Activated naive CD4-positive, alpha-beta T cell (primary cell): Measurements from ENCODE around the gene C2CD2.
"Not testable (repeated sequence)": the region's sequence is repeated elsewhere in the genome, so short reads cannot be mapped to it uniquely, and the experiment has no call there.

Source experiments
- DNase-seq, 4 experiments: peaks; one replicate each; lab custom pipeline; 2025; lab: John Stamatoyannopoulos, UW

C2CD2 gene

DNA sequence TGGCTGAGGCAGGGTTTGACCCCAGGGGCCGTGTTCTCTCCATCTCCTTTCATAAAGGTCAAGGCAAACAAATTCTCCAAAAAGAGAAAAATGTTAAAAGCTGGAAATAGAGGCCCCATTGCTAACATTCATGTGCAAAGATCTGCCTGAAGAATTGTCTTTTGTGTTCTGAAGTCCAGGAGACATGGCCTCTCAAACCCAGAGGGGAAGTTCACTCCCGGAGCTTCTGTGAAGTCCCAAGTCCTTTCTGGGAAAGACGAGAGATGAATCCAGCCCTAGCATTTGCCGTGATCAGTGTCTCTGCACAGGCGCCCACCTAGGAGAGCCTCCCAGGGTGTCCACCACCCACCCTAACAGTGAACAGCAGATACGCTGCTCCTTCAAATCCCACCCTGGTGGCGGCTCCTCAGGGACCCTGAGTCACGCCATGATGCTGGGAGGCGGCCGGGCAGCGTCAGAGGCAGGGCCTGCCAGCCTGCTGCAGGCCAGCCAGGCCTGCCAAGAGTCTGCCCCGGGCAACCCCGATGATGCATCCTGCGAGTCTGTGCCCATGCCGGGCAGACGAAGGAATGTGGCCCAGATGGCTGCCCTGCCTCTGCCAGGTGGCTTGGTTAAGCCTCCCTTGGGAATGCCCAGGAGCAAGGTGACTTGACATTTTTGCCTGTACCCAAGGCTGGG, 5.2 kb upstream of the C2CD2 start:
- DNase-seq, result no peak

DNA sequence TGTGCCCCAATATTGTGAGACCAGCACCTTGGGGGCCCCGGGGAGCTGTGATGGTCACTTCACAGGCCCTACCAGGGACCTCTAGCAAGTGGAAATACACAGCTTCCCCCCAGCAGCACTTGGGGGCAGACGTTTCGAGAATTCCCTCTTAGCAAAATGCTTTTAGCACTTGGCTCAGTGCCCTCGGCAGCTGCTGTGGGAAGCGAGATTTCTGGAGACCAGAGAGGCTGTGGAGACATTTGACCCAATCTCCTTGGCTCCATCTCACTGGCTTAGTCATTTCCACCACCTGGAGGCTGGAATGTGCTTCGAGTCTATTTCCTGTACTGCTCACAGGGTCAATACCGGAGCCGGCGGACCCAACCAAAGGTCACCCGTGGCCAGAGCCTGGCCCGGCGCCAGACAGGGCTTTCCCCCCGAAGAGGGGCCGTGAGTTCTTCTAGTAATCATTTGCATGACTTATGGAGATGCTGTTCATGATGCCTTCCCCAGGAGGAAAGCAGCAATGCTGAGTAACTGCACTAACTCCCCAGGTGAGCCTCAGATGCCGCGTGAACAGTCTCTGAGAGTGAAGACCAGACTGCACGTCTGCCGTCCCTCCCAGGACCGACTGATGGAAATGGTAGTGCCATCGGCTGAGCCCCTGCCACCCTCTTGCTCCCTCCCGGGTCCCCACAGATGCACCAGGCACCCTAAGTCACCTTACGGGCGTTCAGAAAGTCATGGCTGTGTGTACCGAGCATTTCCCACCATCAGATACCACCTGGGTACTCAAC, 4.4 kb upstream of the C2CD2 start:
- no peak for DNase-seq

DNA sequence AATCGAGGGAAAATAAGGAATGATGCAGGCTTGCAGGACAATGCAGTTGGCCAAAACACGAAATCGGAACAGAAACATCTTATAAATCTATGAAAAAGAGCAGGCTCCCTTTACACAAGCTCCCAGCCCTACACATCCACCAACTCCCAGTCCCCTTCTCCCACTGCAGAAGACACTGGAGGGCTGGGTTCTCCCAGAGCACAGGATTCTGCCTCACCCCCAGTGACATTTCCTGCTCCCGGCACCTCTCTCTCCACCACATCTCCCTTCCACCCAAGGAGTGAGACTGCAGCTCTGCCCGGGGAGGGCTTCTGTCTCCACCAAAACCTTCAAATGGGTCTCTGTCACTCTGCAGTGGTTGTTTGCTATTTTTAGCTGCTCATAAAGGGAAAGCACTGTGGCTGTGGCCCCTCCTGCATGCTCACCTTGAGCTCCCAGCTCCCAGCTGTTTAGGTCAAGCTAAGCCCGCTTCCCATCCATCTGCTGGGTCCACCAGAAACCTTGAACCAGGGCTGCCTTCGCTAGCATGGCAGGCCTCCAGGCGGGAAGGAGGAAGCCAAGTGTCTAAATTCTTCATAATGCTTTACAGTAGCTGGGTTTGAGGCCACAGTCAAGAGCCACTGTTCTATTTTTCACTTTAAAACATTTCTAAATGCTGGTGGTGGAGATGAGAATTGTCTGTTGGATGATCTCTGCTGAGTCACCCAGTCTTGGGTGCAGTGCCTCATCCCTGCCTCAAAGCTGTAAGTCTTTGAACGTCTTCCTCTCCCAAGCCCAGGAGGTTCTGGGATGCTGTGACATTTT, 3.3 kb upstream of the C2CD2 start:
- DNase-seq, result no peak

- DNase-seq, result no peak
Observed at GRCh38 chr21:41955516-41955915, 1.7 kb upstream of the C2CD2 start.

DNA sequence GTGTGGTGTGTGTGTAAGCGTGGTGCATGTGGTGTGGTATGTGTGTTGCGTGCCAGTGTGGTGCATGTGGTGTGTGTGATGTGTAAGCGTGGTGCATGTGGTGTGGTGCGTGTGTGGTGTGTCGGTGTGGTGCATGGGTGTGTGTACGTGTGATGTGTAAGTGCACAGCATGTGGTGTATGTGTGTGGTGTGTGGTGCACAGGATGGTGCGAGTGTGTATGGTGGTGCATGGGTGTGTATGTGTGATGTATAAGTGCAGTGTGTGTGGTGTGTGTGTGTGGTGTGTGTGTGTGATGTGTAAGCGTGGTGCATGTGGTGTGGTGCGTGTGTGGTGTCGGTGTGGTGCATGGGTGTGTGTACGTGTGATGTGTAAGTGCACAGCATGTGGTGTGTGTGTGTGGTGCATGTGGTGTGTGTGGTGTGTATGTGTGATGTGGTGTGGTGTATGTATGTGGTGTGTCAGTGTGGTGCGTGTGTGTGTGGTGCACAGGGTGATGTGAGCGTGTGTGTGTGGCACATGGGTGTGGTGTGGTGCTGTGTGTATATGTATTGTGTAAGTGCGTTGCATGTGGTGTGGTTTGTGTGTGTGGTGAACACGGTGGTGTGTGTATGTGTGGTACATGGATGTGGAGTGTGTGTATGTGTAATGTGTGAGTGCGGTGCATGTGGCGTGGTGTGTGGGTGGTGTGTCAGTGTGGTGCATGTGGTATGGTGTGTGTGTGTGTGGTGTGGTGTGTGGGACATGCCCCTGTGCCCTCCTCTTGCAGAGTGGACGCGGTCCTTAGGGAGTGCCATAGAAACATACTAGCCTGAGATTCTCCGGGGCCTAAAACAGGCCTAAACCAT, 1.1 kb upstream of the C2CD2 start:
- DNase-seq, result no peak

DNA sequence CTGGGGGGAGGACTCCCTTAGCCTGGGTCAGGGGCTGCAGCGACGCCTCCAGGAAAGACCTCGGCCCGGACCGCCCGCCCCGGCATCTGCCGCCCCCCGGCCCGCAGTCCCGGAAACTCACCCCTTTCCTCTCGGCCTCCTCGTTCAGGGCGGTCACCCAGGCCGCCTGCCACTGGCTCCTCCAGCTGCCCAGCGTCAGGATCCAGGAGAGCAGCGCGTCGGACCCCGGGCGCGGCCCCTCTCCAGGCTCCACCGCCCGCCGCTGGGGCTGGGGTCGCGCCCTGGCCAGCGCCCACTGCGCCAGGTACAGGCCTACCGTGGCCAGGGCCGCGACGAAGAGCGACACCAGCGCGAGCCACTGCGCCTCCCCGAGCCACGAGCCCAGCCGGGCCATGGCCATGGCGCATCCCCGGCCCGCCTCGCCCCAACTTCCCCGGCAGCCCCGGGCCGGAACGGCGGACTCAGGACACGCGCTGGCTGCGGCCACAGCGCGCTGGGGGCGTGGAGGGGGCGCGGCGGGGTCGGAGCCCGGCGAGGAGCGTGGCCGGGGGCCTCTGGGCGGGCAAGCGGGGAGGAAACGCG, 478 bp downstream of the C2CD2 start:
- no peak for DNase-seq

GRCh38 chr21:41952568-41953248, 1.1 kb downstream of the C2CD2 start:
- DNase-seq, result no peak

DNA sequence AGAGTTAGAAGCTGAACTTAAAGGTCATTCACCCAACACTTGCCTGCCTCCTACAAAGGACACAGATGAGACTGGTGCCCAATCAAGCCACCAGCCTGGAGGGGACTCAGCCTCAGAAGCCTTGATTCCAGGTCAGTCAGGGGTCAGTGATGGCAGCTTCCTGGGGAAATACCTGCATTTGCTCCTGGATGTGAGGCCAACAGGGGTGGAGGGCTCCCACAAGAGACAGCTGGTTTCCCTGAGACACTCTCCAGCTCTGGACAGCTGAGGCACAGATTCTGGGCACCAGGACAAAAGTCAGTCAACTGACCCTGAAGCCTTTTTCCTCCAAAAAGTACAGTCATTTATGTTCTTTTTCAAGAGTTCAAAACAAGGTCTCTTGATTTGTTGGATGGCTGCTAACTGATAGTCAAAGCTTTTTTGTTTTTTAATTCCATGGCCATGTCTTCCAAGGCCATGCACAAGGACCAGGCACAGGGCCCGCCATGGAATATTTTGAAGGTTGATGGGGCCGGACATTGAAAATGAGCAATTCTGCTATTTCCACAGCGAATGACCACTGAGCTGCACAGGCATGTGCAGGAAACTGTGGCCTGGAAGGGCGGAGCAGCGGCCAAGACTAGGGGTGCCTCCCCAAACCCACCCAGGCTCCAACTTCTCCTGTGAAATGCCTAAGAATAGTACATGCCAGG, 1.8 kb downstream of the C2CD2 start:
- no peak for DNase-seq

DNA sequence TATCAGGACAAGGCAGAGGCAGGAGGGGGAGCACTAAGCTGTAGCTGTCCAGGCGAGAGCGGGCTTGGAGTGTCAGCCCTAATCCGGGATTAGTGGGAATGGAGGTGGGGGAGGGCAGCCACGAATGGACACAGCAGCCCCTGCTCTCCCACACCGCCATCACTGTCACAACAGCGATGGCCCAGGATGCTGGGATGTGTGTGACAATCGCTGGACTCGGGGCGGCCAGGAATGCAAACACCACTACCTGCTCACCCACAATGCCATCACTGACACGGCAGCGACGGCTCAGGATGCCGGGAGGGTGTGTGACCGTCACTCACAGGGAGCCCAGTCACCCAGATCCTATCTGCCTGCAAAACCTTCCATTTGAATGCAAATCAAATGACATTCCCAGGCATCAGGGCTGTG, 2.9 kb downstream of the C2CD2 start:
- no peak for DNase-seq

- not testable (repeated sequence) for DNase-seq
Observed at GRCh38 chr21:41949631-41950030, 4.2 kb downstream of the C2CD2 start.

DNA sequence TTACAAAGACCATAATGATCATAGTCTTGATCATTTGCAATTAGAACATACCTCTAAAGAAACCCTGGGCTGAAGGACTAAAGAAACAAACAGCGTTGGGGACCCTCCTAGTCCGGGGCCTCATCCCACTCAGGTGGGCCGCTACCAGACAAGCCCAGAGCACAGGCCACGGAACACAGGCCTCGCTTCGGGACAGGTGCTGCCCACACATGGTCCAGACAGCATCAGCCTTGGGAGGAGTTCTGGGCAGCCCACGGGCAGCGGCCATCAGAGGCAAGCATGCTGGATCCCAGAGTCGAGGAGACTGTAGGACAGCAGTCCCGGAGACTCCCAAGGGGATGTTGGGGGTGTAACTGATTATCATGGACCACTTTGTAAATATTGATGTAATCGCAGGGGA, 4.9 kb downstream of the C2CD2 start:
- DNase-seq, result no peak

DNA sequence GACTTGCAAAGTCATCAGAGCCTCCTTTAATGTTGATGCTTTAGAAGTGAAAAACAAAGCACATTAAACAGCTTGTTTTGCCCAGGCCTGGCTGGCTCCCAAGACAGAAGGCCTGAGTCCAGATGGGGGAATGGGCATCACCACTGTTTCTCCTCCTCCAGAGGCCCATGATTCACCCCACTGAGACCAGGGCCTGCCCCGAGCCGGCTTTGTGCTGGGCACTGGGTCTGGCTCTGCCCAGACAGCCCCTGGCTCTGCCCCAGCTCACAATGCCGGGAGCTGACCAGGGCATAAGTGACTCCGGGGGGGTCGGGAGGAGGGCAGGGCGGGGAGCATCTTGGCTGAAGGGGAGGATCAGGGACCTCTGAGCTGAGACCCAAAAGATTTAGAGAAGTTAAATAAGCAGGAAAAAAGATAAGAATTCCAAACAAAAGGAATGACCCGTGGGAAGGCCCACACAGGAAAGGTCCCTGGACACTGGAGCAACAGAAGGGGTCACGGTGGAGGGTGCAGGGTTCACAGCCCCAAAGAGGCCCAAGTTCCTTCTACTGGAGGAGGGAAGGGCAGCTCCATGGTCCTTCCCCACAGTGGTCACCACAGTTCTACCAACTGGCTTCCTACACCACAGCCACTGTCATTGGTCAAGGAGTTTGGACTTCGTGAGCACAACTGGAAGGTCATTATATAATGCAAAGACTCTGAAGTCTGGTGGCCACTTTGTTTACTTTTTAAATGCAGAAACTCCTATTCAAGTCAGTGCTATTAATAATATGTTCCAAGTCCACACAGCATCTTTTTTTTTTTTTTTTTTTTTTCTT, 5.5 kb downstream of the C2CD2 start:
- DNase-seq, result no peak

DNA sequence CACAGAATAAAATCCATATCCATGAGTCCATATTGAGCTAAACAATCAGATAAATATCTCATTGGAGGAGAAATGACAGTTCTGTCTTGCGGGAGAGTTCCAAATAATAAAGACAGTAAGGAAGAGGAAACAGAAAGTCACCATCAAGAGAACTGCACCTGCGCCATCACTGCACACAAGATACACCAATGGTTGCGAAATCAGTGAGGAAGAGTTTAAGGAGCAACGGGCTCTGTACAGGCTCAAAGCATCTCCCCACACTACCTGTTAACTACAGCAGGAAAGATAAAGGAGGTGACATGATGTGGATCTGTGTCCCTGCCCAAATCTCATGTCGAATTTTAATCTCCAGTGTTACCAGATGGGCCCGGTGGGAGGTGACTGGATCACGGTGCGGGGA, 7.8 kb downstream of the C2CD2 start:
- no peak for DNase-seq

DNA sequence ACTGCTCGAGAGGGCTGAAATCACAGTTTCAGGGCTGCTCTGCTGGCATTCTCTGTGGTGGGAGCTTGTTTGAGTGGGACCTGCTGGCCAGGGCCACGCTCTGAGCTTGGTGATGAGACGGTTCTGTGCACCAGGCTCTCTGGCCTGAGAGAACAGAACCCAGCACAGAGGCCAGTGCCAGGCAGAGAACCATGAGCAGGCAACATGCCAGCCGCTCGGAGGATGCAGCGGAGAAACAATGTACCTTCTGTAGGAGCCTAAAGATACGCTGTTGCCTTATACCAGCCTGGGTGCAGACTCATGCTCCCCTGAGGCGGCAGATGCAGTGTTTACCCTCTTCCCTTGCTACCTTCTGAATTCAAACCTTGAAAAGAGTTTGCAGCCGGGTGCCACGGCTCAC, 10.0 kb downstream of the C2CD2 start:
- no peak for DNase-seq

DNA sequence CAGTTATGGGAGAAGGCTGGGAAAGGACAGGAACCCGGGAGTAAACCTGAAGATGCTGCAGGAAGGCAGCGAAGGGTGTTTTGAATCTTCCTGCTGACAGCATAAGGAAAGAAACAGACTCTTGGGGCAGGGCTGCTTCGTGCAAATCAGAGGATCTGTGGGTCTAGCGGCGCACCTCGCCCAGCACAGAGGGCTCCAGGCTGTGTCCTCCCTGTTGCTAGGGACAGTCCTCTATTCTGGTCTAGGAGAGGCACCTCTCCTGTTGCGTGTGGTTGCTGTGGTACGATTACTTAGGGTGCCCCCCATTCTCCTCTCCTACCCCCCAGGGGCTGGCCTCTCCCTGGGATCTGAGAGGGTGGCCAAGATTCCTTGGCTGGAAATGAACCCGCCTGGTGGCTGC, 11.4 kb downstream of the C2CD2 start:
- DNase-seq, result no peak

DNA sequence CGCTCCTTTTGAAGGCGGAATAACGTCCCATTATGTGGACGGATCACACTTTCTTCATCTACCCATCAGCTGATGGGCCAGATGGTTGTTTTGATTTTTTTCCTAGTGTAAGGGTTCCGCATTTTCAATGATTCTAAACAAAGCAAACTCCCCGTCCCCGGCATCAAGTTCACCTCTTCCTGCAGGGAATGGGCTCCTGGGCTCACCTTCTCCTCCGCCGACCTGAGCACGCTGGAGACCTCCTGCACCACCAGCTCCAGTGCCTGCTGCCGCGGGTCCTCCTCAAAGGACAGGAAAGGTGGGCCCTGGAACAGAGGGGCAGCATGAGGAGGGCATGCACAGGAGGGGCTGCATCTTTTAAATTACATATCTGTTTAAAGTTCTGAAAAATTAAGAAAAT, 11.9 kb downstream of the C2CD2 start:
- no peak for DNase-seq

- no peak for DNase-seq
Observed at GRCh38 chr21:41940431-41940830, 13.4 kb downstream of the C2CD2 start.

DNA sequence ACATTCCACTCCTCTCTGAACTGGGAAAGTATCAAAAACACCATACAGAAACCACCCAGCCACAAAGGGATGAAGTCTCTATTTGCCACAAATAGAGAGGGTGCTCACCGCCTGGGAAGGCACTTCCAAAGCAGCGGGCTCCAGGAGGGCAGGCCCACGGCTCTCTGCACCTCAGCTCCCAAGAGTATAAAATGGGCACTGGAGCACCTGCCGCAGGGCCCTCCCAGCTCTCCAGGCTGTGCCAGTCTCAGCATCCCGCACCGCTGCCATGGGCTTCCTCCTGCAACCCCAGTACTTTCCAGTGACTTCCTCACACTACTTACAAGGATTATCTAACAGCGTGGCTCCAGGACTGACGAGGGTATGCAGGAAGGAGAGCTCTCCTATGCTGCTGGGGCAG, 14.4 kb downstream of the C2CD2 start:
- no peak for DNase-seq

- DNase-seq, result no peak
Observed at GRCh38 chr21:41933313-41934079, 20.3 kb downstream of the C2CD2 start.
